Cardiac fibroblast (primary cell): ENCODE data around the gene TUBGCP4.
A peak's percentile ranks its signal among the peaks of the same experiment; 100 is the strongest.

Experiments used
- DNase-seq, 2 donors: peaks; one replicate each; pipeline versions ENCODE4 v3.0.0 to v3.0.0-alpha.2; 2010; ENCODE audit warnings: low read depth in 2 of 2
- H3K4me3 ChIP-seq, 2 donors: replicated peaks in 1 of 2; 1 replicate in 1 of 2; 2 replicates in 1 of 2; pipeline ENCODE4 v1.5.1; 2011; ENCODE audit warnings: low read depth in 2 of 2, low read length in 2 of 2, mild to moderate bottlenecking in 2 of 2, moderate library complexity in 1 of 2
- CTCF ChIP-seq: IDR thresholded peaks from one replicate; pipeline ENCODE4 v1.5.1; 2011; ENCODE audit warnings: low read depth, mild to moderate bottlenecking, low read length, inconsistent platforms

The TUBGCP4 gene

GRCh38 chr15:43404130-43404529, 33.2 kb downstream of the TUBGCP4 start:
- no peak for TF ChIP-seq CTCF

DNA sequence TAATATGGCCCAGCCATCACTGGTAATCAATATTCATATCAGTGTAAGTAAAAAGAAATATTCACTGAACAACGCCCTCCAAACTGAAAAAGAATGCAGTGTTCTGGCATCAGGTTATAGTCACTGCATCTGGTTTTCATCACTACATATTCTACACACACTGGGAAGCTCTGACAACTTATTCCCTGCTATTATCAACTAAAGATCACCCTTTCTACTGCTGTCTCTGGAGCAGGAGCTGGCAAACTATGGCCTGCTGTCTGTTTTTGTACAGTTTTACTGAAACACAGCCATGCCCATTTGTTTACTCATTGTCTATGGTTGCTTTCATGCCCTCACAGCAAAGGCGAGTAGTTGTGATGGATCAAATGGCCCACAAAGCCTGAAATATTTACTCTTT, 35.3 kb downstream of the TUBGCP4 start:
- H3K4me3 ChIP-seq, result no peak overlapping the region
- DNase-seq, result peak in 1 of 2 donors; percentile 8
- no peak for TF ChIP-seq CTCF

More at GRCh38 chr15:43404130-43404529, 33.2 kb downstream of the TUBGCP4 start:
- H3K4me3 ChIP-seq, result no peak overlapping the region
- DNase-seq, result no peak

GRCh38 chr15:43406808-43407207, 35.9 kb downstream of the TUBGCP4 start:
- DNase-seq, result no peak
- no peak overlapping the region for H3K4me3 ChIP-seq
- TF ChIP-seq CTCF, result no peak

DNA sequence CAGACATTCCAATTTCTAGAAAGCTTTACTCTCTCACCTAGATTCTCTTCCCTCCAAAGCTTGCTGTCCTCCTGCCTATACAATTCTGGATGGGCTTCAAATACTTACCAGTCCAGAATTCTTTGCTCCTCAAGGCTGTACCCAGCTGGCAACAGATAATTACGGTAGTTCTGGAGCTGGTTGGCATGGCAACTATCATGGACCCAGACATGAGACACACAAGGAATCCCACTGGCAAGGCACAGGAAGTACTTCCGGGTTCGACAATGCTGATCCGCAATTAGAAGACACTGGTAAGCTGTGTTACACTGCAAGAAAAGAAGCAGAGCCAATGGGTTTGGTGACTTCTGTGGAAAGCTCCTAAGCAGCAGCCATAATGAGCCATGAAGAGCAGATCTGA, 37.9 kb downstream of the TUBGCP4 start:
- DNase-seq, result peak in 1 of 2 donors; percentile 36
- no peak overlapping the region for H3K4me3 ChIP-seq
- TF ChIP-seq CTCF, result no peak

- no peak overlapping the region for H3K4me3 ChIP-seq
- no peak for TF ChIP-seq CTCF
- DNase-seq, result peak; percentile 54 to 68
These were observed 39.8 kb downstream of the TUBGCP4 start for GRCh38 chr15:43410572-43411214.

- no peak overlapping the region for H3K4me3 ChIP-seq
- no peak for TF ChIP-seq CTCF
- no peak for DNase-seq
These were observed 41.2 kb downstream of the TUBGCP4 start for GRCh38 chr15:43412096-43412495.

DNA sequence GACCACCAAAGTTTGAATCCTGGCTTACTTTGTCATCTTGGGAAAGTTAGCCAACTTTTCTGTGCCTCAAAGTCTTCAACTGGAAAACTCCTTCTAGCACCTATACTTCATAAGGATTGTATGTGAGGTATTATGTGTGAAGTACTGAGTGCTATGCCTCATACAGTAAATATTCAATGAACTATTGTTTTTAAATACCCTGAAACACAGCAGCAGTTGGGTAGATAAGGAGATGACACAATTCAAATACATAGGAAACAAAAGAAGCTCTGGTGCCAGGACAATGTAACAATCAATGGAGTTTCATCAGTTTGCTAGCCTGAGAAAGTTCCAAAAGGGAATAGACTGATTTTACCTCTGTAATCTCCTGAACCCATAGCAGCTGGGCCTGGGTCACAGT, 43.3 kb downstream of the TUBGCP4 start:
- no peak overlapping the region for H3K4me3 ChIP-seq
- peak; percentile 23 to 76 for DNase-seq
- TF ChIP-seq CTCF, result no peak
